ENCODE results near the gene CDC7. TPM values are rescaled to one million over a fixed set of nuclear protein-coding genes. Genes with fewer than 3 reads are reported as not detected.
A peak's percentile ranks its signal among the peaks of the same experiment; 100 is the strongest.

Gene CDC7
- total RNA-seq, 4 donors from 2014 or later: 0.71 to 2.8 (median 1.1) TPM

- DNase-seq (ENCODE audit: extremely low spot score): no peak
- Histone ChIP-seq H3K9me3 (no peaks in the 10 kb centered on the region), H3K27ac (replicated peaks in 1 of 4) (no peak overlapping the region), H3K4me1 (peaks cover 0 to 18% (median 0%) of the 10 kb centered on the region in 4 donors), H3K36me3 (no peaks in the 10 kb centered on the region), H3K27me3 (no peaks in the 10 kb centered on the region), H3K4me3 (no peak overlapping the region)
- TF ChIP-seq EP300 (IDR thresholded peaks at IDR 0.05) (no peak), POLR2AphosphoS5 (IDR thresholded peaks at IDR 0.05) (no peak), POLR2A (IDR thresholded peaks at IDR 0.05; ENCODE audit: low read depth) (no peak)
- 88% methylated on average over 12 of the region's 19 CpGs for WGBS
- intact Hi-C loops (cut with DNase I): no loop called here
Observed at GRCh38 chr1:91546876-91547275, 46.2 kb downstream of the CDC7 start.

- H3K36me3 ChIP-seq: no peaks in the 10 kb centered on the region
- H3K9me3 ChIP-seq: no peaks in the 10 kb centered on the region
- intact Hi-C loops (cut with DNase I): no loop called here
- 64% methylated on average over 3 of the region's 3 CpGs for WGBS
- H3K27ac ChIP-seq (replicated peaks in 1 of 4): no peak overlapping the region
- DNase-seq (ENCODE audit: extremely low spot score): peak; percentile 50
- TF ChIP-seq, protein P1, sequence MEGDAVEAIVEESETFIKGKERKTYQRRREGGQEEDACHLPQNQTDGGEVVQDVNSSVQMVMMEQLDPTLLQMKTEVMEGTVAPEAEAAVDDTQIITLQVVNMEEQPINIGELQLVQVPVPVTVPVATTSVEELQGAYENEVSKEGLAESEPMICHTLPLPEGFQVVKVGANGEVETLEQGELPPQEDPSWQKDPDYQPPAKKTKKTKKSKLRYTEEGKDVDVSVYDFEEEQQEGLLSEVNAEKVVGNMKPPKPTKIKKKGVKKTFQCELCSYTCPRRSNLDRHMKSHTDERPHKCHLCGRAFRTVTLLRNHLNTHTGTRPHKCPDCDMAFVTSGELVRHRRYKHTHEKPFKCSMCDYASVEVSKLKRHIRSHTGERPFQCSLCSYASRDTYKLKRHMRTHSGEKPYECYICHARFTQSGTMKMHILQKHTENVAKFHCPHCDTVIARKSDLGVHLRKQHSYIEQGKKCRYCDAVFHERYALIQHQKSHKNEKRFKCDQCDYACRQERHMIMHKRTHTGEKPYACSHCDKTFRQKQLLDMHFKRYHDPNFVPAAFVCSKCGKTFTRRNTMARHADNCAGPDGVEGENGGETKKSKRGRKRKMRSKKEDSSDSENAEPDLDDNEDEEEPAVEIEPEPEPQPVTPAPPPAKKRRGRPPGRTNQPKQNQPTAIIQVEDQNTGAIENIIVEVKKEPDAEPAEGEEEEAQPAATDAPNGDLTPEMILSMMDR (IDR thresholded peaks at IDR 0.05): no peak
- TF ChIP-seq EP300 (IDR thresholded peaks at IDR 0.05) (no peak), POLR2A (IDR thresholded peaks at IDR 0.05; ENCODE audit: low read depth) (no peak), POLR2AphosphoS5 (IDR thresholded peaks at IDR 0.05) (no peak)
- peaks cover 3 to 22% (median 11%) of the 10 kb centered on the region in 4 donors for H3K4me1 ChIP-seq
- H3K4me3 ChIP-seq: no peak overlapping the region
- no peaks in the 10 kb centered on the region for H3K27me3 ChIP-seq
Observed at GRCh38 chr1:91548376-91549040, 47.9 kb downstream of the CDC7 start.

- 39% methylated on average over 2 of the region's 2 CpGs for WGBS
- TF ChIP-seq, protein P1 (IDR thresholded peaks at IDR 0.05): no peak
- TF ChIP-seq POLR2AphosphoS5 (IDR thresholded peaks at IDR 0.05) (no peak), POLR2A (IDR thresholded peaks at IDR 0.05; ENCODE audit: low read depth) (no peak), EP300 (IDR thresholded peaks at IDR 0.05) (no peak)
- no peaks in the 10 kb centered on the region for H3K36me3 ChIP-seq
- no peaks in the 10 kb centered on the region for H3K27me3 ChIP-seq
- H3K27ac ChIP-seq (replicated peaks in 1 of 4): no peak overlapping the region
- H3K4me1 ChIP-seq: peaks cover 4 to 22% (median 14%) of the 10 kb centered on the region in 4 donors
- H3K9me3 ChIP-seq: no peaks in the 10 kb centered on the region
- DNase-seq (ENCODE audit: extremely low spot score): peak; percentile 86
- no peak overlapping the region for H3K4me3 ChIP-seq
- intact Hi-C loops (cut with DNase I): no loop called here
Observed at GRCh38 chr1:91549041-91549735, 48.5 kb downstream of the CDC7 start.

DNA sequence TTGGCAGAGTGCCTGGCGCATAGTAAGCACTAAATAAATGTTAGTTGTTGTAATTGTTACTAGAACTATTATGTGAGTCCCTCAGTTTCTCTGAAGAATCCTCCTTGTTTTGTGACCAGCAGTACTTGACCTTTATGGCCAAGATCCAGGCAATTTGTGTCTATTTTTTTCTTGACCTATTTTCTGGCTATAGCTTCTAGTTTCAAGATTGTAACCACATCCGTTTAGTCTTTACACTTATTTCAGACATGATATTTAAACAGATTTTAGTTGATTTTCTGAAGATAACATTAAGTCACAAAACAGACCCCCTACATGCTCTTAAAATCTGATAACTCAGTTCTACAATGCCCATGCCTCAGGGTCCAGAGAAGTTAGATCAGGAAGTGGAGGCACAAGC is 50.3 kb downstream of the CDC7 start:
- H3K4me1 ChIP-seq: peaks cover 4 to 36% (median 17%) of the 10 kb centered on the region in 4 donors
- H3K9me3 ChIP-seq: no peaks in the 10 kb centered on the region
- WGBS: 80% methylated on average over 2 of the region's 2 CpGs
- no peaks in the 10 kb centered on the region for H3K36me3 ChIP-seq
- no peaks in the 10 kb centered on the region for H3K27me3 ChIP-seq
- no peak for DNase-seq (ENCODE audit: extremely low spot score)
- no peak overlapping the region for H3K4me3 ChIP-seq
- TF ChIP-seq, protein P1 (IDR thresholded peaks at IDR 0.05): no peak
- TF ChIP-seq POLR2A (IDR thresholded peaks at IDR 0.05; ENCODE audit: low read depth) (no peak), EP300 (IDR thresholded peaks at IDR 0.05) (no peak), POLR2AphosphoS5 (IDR thresholded peaks at IDR 0.05) (no peak)
- intact Hi-C loops (cut with DNase I): no loop called here
- no peak overlapping the region for H3K27ac ChIP-seq (replicated peaks in 1 of 4)

DNA sequence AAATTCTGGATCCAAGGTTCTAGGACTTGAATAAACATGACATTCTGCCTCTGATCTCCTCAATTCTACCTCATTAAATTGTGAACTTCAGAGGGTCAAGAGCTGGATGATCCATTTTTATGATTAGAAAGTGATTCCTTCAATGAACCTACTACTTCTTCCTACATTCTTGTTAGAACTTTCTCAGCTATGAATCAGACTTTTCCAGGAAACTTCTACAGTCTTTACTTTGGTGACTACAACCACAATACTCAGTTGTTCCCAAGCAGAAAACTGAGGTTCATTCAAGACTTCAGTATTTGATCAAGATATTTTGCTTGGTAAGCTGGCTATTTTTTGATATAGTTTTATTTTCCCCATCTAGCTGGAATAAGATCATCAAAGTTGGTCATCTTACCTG is 51.4 kb downstream of the CDC7 start:
- Histone ChIP-seq H3K4me1 (peaks cover 4 to 47% (median 21%) of the 10 kb centered on the region in 4 donors), H3K27ac (replicated peaks in 1 of 4) (no peak overlapping the region), H3K36me3 (no peaks in the 10 kb centered on the region), H3K4me3 (no peak overlapping the region), H3K27me3 (no peaks in the 10 kb centered on the region), H3K9me3 (no peaks in the 10 kb centered on the region)
- TF ChIP-seq, protein P1 (IDR thresholded peaks at IDR 0.05): no peak
- no peak for TF ChIP-seq POLR2AphosphoS5 (IDR thresholded peaks at IDR 0.05)
- TF ChIP-seq POLR2A (IDR thresholded peaks at IDR 0.05; ENCODE audit: low read depth): no peak
- no peak for TF ChIP-seq EP300 (IDR thresholded peaks at IDR 0.05)
- DNase-seq (ENCODE audit: extremely low spot score): no peak
- intact Hi-C loops (cut with DNase I): no loop called here

Data from esophagus muscularis mucosa (tissue), 4 donors.